T-cell (primary cell): ENCODE results near the gene NCDN. TPM values are rescaled to one million over a fixed set of nuclear protein-coding genes. Genes with fewer than 3 reads are reported as not detected.

ENCODE experiments used
- total RNA-seq, 35 experiments: library from RNA in 6 of 35; stranded (reverse) in 6 of 35; fragments of 120-200 nt in 1 of 35; gene quantifications; one replicate each; pipeline versions ENCODE4 v1.2.1 to v1.2.4 and lab custom pipeline; 2013 to 2026

The NCDN gene
- total RNA-seq, 5 donors from 2014 or later (not counting 1 experiment from before 2014, with no cell fraction given), result 19.8 to 34.0 (median 31.4) TPM

Other genes with a start within 250 kb of the NCDN start
- gene KIAA0319L, start 396 bp upstream of the NCDN start, total RNA-seq, result 10 to 100 TPM; 60.8 to 73.7 (median 63.7) TPM
- 1 to 10 TPM; 2.8 to 4.6 (median 3.1) TPM for gene TFAP2E, start 15.5 kb downstream of the NCDN start, total RNA-seq
- gene PSMB2, start 83.7 kb downstream of the NCDN start, total RNA-seq, result 10 to 100 TPM; 26.3 to 37.7 (median 27.1) TPM
- 10 to 100 TPM in 1 of 5 donors, 1 to 10 TPM in 4; 4.1 to 10.7 (median 7.3) TPM for gene C1orf216, start 161.1 kb downstream of the NCDN start, total RNA-seq
- gene CLSPN, start 212.2 kb downstream of the NCDN start, total RNA-seq, result 1 to 10 TPM in 3 of 5 donors, under 1 TPM in 2; 0.61 to 2.4 (median 1.4) TPM